Midbrain (tissue), 1 donor: Measurements from ENCODE around the gene PPIA.
A peak's percentile ranks its signal among the peaks of the same experiment; 100 is the strongest.
"Not testable (repeated sequence)": the region's sequence is repeated elsewhere in the genome, so short reads cannot be mapped to it uniquely, and the experiment has no call there.

ENCODE experiments used
- DNase-seq: peaks from one replicate; lab custom pipeline; 2025; lab: John Stamatoyannopoulos, UW

PPIA gene

GRCh38 chr7:44787762-44788161 lies 8.7 kb upstream of the PPIA start:
- no peak for DNase-seq

DNA sequence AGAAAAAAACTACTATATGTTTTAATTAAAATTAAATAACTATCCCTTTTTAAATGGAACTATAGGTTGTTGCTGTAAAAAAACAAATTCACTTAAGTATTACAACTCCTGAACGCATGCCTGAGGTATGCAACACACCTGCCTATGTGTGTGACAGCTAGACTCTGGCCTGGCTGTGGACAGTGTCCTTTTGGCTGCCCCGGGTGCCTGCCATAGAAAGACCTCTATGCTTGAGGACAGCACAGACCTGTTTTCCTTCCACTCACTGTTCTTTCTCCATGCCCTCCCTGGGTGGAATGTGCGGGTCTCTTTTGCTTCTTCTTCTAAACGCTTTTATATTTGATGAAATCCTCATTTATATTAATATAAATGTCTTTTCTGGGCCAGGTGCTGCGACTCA lies 6.5 kb upstream of the PPIA start:
- DNase-seq, result no peak

DNA sequence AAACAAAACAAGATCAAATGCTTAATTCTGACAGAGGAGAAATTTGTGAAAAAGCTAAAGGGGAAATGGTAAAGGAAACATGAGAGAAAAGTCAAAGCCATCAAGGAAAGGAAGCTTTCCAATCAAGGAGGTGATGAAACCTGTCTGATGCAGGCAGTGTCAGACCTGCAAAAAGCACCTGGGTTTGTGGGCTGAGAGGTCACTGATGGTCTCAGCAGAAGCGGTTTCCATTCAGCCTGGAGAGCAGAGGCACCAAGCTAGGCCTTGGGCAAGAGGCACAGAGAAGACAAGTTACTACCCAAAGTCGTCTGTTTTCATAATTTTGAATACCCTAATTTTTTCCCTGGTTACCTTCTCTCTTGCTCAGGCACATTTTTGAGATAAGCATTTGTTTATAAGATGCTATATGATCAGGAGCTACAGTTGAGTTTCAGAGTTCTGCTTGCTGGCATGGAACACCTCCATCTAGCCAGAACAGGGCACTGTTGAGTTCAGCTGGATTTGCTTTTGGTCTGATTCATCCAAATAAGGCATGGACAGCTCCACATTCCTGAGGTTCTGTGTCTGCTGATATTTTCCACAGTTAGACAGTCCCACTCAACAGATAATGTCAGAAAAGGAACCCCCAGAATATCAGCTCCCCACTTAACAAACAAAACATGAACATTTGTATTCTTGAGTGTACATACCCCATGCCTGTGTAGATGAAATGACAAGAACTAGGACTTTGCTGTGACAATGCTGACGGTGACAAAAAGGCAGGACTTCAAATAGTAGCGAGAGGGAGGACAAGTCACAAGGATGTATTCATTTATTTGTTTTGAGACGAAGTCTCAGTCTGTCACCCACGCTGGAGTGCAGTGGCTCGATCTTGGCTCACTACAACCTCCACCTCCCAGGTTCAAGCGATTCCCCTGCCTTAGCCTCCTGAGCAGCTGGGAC lies 4.9 kb upstream of the PPIA start:
- DNase-seq, result no peak

DNA sequence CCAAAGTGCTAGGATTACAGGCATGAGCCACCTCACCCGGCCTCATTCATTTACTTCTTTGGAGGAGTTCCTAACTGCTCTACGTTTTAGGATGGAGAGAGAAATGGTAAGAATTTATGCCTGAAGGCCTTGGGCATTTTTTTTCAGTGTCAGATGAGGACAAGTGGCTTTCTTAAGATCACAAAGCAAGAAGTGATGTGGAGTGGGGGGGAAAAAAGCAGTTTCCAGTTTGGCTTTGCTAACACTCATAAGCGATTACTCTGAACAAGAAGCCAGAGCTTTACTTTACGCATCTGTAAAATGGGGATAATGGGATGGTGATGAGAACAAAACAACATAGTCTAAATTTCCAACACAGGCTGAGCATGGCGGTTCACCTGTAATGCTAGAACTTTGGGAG lies 2.6 kb upstream of the PPIA start:
- no peak for DNase-seq

DNA sequence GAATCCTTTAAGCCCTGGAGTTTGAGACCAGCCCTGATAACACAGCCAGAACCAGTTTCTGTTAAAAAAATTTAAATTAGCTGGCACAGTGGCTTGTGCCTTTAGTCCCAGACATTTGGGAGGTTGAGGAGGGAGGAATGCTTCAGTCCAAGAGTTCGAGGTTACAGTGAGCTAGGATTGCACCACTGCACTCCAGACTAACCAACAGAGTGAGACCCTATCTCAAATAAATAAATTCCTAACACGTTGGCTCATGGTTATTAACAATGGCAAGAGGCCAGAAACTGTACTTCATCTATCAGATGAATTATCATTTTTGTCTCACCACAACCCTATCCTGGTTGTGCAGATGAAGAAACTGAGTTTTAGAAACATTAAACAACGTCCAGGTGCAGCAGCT lies 2.1 kb upstream of the PPIA start:
- DNase-seq, result no peak

DNA sequence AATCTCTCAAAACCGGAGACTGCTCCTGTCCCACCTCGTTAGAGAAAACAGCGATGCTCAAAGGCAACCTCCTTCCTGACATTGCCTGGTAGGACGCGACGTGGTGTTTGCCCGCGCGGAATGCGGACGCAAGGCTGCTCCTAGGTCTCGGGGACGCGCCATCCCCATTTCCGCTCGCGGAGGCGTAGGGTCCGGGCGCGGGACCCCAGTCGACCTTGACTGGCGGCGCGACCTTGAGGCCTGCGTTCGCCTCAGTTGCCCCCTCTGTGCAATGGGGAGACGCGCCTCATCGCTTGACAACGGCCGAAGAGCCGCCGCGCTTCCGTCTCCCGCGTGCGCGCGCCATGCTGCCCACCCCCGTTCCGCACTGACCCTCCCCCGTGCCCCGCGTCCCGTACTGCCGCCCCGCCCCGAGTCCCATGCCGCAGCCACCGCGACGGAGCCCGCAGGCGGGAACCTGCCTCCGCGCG lies 412 bp upstream of the PPIA start:
- no peak for DNase-seq

- DNase-seq, result peak; percentile 84
Measured at GRCh38 chr7:44797329-44798258, 1.1 kb downstream of the PPIA start.

DNA sequence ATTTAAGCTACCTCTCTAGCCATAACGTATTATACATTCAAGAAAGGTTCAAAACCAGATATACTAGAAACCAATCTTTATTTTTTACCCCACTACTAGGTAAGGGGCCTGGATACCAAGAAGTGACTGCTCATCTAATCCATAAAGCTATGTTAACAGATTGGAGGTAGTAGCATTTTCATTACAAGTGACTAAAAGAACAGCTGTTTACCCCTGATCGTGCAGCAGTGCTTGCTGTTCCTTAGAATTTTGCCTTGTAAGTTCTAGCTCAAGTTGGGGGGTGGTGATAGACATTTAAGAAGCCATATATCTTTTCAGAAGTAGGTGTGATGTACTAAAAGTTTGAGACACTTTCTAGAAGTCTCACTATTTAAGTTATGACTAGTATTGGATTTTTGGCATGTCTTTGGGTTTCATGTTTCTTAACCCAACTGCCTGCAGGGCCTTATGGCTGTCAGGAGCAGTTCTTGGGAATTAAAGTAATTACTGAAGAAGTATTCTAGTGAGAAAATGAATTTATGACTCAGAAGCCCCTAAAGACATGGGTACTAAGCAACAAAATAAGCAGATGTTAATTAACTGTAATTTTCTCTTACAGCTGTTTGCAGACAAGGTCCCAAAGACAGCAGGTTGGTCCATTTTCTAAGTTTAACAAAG lies 2.3 kb downstream of the PPIA start:
- DNase-seq, result no peak

DNA sequence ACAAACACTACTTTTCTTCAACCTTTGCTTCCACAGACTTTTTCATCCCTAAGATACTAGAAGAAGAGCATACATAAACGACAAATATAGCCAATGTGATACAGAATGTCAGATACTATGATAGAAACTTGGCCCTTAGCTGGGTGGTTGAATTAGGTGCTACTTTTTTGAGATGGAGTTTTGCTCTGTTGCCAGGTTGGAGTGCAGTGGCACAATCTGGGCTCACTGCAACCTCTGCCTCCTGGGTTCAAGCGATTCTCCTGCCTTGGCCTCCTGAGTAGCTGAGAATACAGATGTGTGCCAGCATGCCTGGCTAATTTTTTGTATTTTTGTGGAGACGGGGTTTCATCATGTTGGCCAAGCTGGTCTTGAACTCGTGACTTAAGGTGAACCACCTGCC lies 3.5 kb downstream of the PPIA start:
- no peak for DNase-seq

DNA sequence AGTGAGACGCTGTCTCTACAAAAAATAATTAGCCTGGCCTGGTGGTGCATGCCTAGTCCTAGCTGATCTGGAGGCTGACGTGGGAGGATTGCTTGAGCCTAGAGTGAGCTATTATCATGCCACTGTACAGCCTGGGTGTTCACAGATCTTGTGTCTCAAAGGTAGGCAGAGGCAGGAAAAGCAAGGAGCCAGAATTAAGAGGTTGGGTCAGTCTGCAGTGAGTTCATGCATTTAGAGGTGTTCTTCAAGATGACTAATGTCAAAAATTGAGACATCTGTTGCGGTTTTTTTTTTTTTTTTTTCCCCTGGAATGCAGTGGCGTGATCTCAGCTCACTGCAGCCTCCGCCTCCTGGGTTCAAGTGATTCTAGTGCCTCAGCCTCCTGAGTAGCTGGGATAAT lies 5.4 kb downstream of the PPIA start:
- DNase-seq, result no peak

DNA sequence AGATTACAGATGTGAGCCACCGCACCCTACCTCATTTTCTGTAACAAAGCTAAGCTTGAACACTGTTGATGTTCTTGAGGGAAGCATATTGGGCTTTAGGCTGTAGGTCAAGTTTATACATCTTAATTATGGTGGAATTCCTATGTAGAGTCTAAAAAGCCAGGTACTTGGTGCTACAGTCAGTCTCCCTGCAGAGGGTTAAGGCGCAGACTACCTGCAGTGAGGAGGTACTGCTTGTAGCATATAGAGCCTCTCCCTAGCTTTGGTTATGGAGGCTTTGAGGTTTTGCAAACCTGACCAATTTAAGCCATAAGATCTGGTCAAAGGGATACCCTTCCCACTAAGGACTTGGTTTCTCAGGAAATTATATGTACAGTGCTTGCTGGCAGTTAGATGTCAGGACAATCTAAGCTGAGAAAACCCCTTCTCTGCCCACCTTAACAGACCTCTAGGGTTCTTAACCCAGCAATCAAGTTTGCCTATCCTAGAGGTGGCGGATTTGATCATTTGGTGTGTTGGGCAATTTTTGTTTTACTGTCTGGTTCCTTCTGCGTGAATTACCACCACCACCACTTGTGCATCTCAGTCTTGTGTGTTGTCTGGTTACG lies 6.0 kb downstream of the PPIA start:
- DNase-seq, result no peak

DNA sequence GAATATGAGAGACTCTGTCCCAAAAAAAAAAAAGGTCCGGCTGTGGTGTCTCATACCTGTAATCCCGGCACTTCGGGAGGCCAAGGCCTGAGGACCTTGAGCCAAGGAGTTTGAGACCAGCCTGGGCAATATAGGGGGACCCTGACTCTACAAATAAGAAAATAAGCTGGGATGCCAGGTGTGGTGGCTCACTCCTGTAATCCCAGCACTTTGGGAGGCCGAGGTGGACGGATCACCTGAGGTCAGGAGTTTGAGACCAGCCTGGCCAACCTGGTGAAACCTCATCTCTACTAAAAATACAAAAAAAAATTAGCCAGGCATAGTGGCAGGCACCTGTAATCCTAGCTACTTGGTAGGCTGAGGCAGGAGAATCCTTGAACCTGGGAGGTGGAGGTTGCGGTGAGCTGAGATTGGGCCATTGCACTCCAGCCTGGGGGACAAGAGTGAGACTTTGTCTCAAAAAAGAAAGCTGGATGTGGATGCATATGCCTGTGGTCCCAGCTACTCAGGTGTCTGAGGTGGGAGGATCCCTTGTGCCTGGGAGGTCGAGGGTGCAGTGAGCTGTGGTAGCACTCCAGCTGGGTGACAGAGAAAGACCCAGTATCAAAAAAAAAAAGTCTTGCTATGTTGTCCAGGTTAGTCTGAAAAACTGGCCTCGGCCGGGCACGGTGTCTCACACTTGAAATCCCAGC lies 7.5 kb downstream of the PPIA start:
- DNase-seq, result not testable (repeated sequence)

- no peak for DNase-seq
Measured at GRCh38 chr7:44805950-44806349, 9.5 kb downstream of the PPIA start.

GRCh38 chr7:44808914-44809393 lies 12.5 kb downstream of the PPIA start:
- DNase-seq, result no peak

- DNase-seq, result no peak
Measured at GRCh38 chr7:44811093-44811492, 14.6 kb downstream of the PPIA start.

GRCh38 chr7:44811571-44811970 lies 15.1 kb downstream of the PPIA start:
- DNase-seq, result no peak

DNA sequence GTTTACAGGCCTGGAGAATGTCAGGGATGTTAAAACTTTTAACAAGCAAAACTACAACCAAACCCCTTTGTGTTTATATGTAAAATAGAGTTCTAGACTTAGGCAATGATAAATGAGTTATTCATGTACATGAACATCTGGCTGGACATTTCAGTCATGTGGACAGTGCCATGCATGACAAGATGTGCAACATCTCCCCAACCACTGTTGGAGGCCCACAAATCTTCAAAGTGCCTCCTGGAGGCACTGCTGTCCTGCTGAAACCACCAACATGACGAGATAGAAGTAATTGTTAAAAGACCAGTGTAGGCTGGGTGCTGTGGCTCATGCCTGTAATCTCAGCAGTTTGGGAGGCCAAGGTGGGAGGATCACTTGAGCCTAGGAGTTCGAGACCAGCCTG lies 18.4 kb downstream of the PPIA start:
- DNase-seq, result no peak

GRCh38 chr7:44819292-44819691 lies 22.8 kb downstream of the PPIA start:
- DNase-seq, result no peak

DNA sequence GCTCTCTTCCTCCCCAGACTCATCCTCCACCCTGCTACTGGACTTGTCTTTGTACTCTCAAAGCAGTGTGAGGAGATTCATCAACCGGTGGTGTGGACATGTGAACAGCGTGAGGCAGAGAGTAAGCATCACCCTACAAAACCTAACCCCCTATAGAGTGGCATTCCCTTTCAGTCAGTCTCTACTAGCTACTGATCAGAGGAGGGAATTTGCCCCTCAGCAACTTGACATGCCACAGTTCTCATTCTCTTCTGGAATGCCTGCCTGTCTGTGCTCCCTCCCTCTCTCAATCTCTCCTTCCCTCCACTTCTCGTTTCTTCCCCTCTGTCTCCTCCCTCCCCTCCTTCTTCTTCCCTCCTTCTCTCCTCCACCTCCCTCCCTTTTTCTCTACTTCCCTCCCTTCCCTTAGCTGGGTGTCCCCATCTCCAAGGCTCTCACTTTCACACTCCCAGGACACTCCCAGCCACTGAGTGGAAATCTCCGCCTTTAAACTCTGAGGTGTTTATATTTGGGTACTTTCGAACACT lies 26.8 kb downstream of the PPIA start:
- DNase-seq, result no peak

GRCh38 chr7:44824894-44825526 lies 28.5 kb downstream of the PPIA start:
- DNase-seq, result no peak
